GM19193 (cell line): ENCODE measurements around the gene TUBG2.

Source experiments
- POLR2A ChIP-seq: IDR thresholded peaks from 4 replicates; pipeline ENCODE4 v1.6.1; 2011; ENCODE audit not compliant: insufficient read depth, insufficient read length; ENCODE audit errors: extremely low read depth

TUBG2 gene

DNA sequence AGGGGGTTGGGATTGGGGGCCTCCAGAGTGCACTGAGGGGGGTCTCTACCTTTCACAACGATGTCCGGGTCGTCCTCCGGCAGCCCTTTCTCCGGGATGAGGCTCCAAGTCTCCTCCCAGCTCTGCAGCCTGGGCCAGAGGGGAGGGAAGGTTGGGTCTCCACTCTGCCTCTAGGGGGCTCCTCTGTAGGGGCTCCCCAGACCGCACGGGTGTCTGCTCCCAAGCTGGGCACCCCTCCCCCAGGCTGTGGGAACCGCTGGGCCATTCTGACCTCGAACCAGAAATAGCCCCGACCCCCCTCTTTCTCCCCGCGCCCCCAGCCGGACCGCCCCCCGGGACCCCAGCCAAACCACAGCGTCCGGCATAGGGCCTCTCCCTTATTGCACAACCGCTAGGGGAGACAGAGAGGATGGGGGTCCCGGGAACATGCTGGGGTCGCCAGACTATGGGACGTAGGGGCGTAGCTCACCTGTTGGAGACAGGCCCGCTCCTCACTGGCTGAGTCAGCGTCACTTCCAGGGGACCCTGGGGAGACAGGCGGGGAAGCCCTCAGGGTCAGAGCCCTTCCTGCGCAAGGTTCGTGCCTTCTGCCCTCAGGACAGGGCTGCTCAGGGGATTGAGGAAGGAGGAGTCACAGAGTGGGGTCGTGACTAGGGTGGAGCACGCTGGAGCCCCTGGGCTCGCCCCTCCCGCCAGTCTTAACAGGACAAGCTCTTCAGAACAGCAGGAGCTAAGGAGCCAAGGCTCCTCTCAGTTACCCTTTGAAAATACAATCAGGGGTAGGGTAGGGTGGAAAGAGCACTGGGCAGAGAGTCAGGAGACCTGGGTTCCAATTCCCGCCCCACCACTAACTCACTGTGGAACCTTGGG lies 15.0 kb downstream of the TUBG2 start:
- no peak for TF ChIP-seq POLR2A

DNA sequence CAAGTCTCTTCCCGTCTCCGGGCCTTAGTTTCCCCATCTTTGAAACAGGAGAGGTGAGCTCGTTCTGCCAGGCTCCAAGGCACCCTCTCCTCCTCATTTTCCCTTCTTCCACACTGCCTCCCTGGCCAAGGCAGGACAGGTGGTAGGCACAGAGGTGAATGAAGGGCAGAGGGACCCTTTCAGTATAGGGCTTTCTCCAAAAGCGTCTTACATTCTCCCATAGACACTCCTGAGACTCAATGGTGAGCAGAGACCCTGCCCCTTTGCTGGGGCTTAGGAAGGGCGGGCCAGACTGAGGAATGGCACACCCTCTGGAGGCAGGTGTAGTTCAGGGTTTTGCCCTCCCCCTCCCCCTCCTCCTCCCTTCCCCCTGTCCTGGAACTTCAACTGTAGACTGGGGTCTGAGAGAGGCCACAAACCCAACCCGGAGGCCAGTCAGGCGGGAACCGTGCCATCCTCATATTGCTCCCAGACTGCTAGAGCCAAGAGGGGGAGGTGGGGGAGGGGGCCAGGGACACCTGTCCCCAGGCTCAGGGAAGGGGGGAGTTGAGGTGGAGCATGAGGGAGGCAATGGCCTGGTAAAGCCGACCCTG lies 15.8 kb downstream of the TUBG2 start:
- TF ChIP-seq POLR2A: no peak

GRCh38 chr17:42675348-42675964 lies 16.4 kb downstream of the TUBG2 start:
- TF ChIP-seq POLR2A: no peak

DNA sequence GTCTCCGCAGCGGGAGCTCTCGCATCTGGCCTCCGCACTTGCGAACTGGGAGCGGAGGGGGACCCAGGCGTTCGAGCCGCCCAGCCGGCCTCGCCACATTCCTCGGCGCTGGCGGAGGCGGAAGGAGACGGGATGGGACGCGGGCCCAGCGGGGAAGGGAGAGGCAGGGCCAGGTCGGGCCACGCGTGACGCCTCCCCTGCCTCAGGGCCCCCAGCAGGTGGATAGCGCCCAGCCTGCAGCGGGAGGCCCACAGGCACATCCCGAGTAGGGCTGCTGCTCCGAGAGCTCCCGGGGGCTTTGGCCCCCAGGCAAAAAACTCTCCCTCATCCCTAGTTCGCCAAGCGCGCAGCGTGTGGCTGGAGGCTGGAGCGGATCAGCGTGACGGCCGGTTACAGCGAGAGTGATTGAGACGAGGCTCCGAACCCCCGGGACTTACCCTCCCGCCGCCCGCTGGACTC lies 16.9 kb downstream of the TUBG2 start:
- no peak for TF ChIP-seq POLR2A

DNA sequence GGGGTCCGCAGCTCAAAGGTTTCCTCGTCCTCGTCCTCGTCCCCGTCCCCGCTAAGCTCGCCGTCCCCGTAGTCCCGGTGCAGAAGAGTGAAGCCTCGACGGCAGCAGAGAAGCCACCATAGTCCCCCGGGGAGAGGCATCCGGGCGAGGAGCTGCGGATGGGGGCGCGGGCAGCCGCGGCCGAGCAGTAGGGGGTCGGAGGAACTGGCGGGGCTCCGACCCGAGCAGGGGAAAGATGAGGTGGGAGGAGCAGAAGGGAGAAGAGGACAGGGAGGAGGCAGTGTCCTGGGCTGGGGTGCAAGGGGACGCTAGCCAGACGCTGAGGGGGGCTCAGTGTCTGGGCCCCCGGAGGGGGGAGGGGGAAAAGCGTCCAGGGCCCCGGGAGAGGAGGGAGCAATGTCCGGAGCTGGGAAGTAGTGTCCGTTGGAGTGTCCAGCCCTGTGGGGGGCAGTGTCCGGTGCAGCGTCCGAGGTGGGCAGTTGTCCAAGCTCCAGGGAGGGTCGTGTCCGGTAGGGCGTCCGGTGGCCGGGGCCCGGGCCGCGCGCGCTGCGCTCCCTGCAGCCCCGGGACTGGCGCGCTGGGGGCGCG lies 17.4 kb downstream of the TUBG2 start, which contains the start of gene PLEKHH3:
Gene PLEKHH3 (minus strand): TSS at position 571 of the 588 bp plus-strand sequence. CDS start 431 bp downstream, at position 140.
- peak; percentile 41 for TF ChIP-seq POLR2A

DNA sequence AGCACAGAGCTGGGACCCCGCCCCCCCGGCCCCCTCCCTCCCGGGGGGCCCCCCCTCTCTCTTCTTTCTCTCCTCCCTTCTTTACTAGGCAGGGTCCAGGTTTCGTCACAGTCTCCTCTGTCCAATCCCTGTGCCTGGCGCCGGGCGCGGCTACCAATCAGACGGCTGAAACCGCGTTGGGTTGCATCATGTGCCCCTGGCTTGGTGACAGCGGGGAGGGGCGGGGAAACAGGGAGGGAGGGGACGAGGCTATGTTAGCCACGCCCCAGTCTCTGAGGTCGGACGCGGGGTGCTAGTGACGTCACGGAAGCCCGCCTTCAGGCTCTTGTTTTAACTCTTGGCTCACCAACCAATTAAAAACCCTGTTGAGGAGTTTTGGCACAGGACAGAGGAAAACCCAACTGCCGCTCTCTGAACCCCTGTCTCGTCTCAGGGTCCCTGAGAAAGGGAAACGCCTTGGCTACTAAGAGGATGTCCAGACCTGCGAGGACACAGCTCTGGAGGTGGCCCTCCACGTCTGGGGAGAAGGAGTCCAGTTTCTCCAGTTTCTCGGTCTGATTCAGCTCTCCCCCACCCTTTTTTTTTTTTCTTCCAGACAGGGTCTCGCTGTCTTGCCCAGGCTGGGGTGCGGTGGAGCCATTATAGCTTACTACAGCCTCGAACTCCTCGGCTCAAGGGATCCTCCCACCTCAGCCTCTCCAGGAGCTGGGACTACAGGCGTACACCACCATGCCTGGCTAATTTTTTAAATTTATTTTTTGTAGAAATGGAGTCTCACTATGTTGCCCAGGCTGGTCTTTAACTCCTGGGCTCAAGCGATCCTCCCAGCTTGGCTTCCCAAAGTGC lies 18.2 kb downstream of the TUBG2 start:
- no peak for TF ChIP-seq POLR2A

GRCh38 chr17:42677921-42678781 lies 19.1 kb downstream of the TUBG2 start:
- TF ChIP-seq POLR2A: peak; percentile 59

DNA sequence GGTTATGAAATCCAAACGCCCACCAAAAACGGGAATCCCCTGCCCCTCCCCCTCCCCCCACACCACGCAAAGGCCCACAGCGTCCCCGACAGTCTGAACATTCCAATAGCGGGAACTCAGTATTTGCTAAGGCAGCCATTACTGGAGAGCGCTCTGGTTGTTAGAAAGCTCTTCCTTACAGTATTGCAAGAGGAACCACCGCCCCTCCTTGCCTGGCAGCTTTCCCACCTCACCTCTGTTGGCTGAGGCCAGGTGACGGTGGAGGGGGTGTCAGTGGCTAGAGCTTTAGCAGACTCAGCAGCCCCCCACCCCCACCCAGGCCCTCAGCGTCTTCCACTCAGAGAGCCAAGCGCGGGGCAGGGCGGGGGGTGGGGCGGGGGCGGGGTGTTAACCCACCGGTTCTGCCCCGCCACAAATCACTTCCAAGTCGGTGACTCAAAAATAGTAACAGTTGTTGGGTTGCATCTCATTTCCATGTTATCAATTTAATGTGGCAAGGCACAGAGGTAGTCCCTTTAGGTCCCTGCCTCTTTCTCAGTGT lies 19.9 kb downstream of the TUBG2 start:
- TF ChIP-seq POLR2A: no peak

DNA sequence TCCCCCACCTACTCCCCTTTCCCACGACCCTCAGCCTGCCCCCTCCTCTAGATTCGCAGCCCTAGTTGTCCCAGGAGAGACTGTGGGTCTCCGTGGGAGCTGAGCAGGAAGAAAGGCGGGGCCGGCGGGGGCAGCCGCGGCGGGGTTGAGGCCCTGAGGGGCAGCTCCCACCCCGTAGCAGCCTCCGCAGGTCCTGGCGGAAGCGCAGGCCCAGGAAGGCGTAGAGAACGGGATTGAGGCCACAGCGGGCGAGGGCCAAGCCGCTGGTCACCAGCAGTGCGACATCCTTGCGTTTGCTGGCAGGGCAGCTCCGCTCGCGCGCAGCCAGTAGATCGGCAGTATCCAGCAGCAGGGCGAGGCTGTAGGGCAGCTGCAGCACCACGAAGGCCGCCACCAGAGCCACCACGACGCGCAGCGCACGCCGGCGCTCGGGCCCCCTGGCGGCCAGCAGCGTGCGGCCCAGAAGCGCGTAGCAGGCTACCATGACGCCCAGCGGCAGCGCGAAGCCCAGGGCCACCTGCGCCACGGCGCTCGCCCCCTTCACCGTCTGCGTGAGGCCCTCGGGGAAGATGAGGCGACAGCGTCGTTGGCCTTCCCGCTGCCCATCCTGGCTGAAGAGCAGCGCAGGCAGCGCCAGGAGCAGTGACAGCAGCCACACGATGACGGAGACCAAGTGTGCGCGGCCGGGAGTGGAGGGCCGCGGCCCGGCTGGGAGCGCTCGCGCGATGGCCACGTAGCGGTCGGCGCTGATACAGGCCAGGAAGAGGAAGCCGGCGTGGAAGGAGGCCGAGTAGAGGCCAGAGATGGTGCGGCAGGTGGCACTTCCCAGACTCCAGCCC lies 20.6 kb downstream of the TUBG2 start:
- TF ChIP-seq POLR2A: peak; percentile 72

- no peak for TF ChIP-seq POLR2A
Observed at GRCh38 chr17:42680331-42680808, 21.3 kb downstream of the TUBG2 start.

- TF ChIP-seq POLR2A: no peak
Observed at GRCh38 chr17:42681976-42682721, 23.1 kb downstream of the TUBG2 start, which contains the start of gene CNTNAP1. Gene CNTNAP1 (plus strand): TSS chr17:42682531. CDS start chr17:42682830, 299 bp downstream.
